Kidney (tissue), 14 donors: ENCODE measurements around the gene PLA2G1B. TPM values are rescaled to one million over a fixed set of nuclear protein-coding genes. Genes with fewer than 3 reads are reported as not detected.

Source experiments
- DNase-seq, 5 donors: peaks; one replicate each; pipeline ENCODE4 v3.0.0-alpha.2; 2013 to 2020
- FAIRE-seq: peaks from 2 replicates; lab custom pipeline; 2012; peaks lifted over from hg19 to GRCh38; lab: Jason Lieb, UNC
- H3K27ac ChIP-seq, 2 donors: one replicate each; pipeline ENCODE4 v1.7.0; 2013; ENCODE audit warnings: low read depth in 2 of 2, low read length in 2 of 2, inconsistent platforms in 1 of 2
- H3K27me3 ChIP-seq: one replicate; pipeline ENCODE4 v1.7.1; 2013; ENCODE audit warnings: low read length, inconsistent platforms; ENCODE audit not compliant: control insufficient read depth, insufficient read depth
- H3K36me3 ChIP-seq, 3 donors: one replicate each; pipeline versions ENCODE4 v1.7.0 to v1.7.1; 2013; ENCODE audit warnings: low read length in 3 of 3, control low read depth in 1 of 3, inconsistent platforms in 1 of 3; ENCODE audit not compliant: insufficient read depth in 3 of 3, control insufficient read depth in 2 of 3
- H3K4me1 ChIP-seq, 3 donors: one replicate each; pipeline versions ENCODE4 v1.7.0 to v1.7.1; 2013; ENCODE audit warnings: low read length in 3 of 3, inconsistent platforms in 1 of 3, low read depth in 1 of 3; ENCODE audit not compliant: control insufficient read depth in 2 of 3, insufficient read depth in 2 of 3
- H3K4me3 ChIP-seq, 3 donors: one replicate each; pipeline versions ENCODE4 v1.7.0 to v1.8.1; 2013; ENCODE audit warnings: low read length in 3 of 3, control low read depth in 1 of 3, inconsistent platforms in 1 of 3
- H3K9ac ChIP-seq, 3 donors: one replicate each; pipeline versions ENCODE4 v1.7.0 to v1.7.1; 2013; ENCODE audit warnings: low read length in 3 of 3, control low read depth in 1 of 3, inconsistent platforms in 1 of 3
- H3K9me3 ChIP-seq, 3 donors: one replicate each; pipeline versions ENCODE4 v1.7.0 to v1.7.1; 2013; ENCODE audit warnings: low read length in 3 of 3, control low read depth in 1 of 3, inconsistent platforms in 1 of 3; ENCODE audit not compliant: control insufficient read depth in 2 of 3, insufficient read depth in 1 of 3
- intact Hi-C: fragments of 100-400 bp; cut with DNase I; formaldehyde crosslinking; loops from one replicate; pipeline ENCODE4 v1.11.1; 2022
- polyA plus RNA-seq: library from polyadenylated mRNA; stranded (reverse); fragments of 350-450 nt; fragmentation: Illumina TruSeq; extraction: RNeasy Lipid Tissue Mini Kit (QIAGEN cat#74804); gene quantifications from one replicate; pipeline ENCODE4 v1.2.3, GENCODE V29; 2014; ENCODE audit warnings: low read depth, low replicate concordance; ENCODE audit not compliant: insufficient read depth
- total RNA-seq: library from RNA; stranded (reverse); fragmentation: NEBNext Ultra II Directional; extraction: Animal tissue kit (Norgen Biotek cat#: 25700); gene quantifications from one replicate; pipeline ENCODE4 v1.2.1, GENCODE V29; 2021
- TF ChIP-seq, protein P1 (sequence below): IDR thresholded peaks from 3 replicates; pipeline ENCODE4 v1.5.1; 2012; ENCODE audit warnings: mild to moderate bottlenecking, moderate library complexity, borderline replicate concordance; ENCODE audit not compliant: insufficient read depth; ENCODE audit errors: extremely low read depth
- donor health status: control.
- donor health status: control.
- donor health status: control.
- donor health status: control.
- donor health status: control.
- donor health status: DM: yes; HTN: yes; CAD: no.
- donor health status: Normal renal cell carcinoma (clear cell type).

PLA2G1B gene
- total and polyA plus RNA-seq, 2 donors from 2014 or later = not detected

DNA sequence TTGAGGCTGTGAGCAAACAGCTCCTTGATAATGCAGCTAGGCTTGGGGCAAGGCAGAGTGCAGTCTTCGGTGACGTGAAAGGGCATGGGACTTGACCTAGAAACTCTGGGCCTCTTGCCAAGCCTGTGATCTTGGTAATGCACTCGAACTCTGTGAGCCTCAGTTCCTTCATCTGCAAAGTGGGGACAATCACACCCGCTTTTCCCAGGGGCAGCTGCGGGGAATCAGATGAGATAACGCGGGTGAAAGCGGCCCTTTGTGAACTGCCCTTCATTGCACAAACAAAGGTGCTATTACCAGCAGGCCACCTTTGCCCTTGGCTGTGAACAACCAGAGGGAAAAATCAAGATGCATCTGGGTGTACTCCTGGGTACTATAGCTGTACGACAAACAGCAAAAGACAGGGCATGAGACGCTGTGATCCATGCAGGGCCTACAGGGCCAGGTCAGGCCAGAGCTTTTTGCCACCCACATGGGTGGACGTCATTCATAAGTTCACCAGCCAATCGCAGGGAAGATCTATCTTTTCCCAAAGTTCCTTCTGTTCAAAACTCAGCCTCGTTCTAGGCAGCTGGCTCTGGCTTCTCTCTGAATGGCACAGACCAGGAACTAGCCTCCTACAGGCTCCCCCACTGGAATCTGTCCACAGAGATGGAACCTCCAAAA is 38.2 kb upstream of the PLA2G1B start:
- H3K9ac ChIP-seq = no peak overlapping the region
- H3K27me3 ChIP-seq = no peaks in the 10 kb centered on the region
- H3K9me3 ChIP-seq = no peaks in the 10 kb centered on the region
- H3K4me1 ChIP-seq = peaks cover 0 to 3% (median 0%) of the 10 kb centered on the region in 3 donors
- intact Hi-C loops = loop anchor here (10.0 kb wide), 1 partner anchor 59 kb away; no protein-coding TSS in a partner anchor
- no peak overlapping the region for H3K27ac ChIP-seq
- H3K4me3 ChIP-seq = no peak overlapping the region
- no peaks in the 10 kb centered on the region for H3K36me3 ChIP-seq
- TF ChIP-seq, protein P1, sequence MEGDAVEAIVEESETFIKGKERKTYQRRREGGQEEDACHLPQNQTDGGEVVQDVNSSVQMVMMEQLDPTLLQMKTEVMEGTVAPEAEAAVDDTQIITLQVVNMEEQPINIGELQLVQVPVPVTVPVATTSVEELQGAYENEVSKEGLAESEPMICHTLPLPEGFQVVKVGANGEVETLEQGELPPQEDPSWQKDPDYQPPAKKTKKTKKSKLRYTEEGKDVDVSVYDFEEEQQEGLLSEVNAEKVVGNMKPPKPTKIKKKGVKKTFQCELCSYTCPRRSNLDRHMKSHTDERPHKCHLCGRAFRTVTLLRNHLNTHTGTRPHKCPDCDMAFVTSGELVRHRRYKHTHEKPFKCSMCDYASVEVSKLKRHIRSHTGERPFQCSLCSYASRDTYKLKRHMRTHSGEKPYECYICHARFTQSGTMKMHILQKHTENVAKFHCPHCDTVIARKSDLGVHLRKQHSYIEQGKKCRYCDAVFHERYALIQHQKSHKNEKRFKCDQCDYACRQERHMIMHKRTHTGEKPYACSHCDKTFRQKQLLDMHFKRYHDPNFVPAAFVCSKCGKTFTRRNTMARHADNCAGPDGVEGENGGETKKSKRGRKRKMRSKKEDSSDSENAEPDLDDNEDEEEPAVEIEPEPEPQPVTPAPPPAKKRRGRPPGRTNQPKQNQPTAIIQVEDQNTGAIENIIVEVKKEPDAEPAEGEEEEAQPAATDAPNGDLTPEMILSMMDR = no peak
- no peak for FAIRE-seq
- DNase-seq = no peak

DNA sequence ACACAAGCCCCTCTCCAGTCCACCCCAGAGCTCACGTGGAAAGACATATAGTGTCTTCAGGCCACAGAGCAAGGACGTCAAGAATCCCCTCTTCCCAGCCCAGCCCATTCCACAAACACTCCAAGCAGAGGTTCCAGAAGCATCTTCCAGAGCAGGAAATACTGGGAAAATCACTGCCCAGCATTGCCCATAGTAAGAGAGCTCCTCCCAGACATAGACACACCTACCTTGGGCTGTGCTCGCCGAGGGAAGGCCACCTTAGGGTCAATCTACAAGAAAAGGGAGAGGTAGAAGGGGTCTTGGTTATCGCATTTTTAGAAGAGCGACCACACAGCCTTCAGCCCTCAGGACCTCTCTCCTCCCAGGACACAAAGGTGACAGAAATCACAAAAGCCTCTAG is 36.9 kb upstream of the PLA2G1B start:
- DNase-seq (no peak), FAIRE-seq (no peak)
- Histone ChIP-seq H3K27ac (no peak overlapping the region), H3K9me3 (no peaks in the 10 kb centered on the region), H3K9ac (no peak overlapping the region), H3K27me3 (no peaks in the 10 kb centered on the region), H3K4me1 (peaks cover 0 to 3% (median 0%) of the 10 kb centered on the region in 3 donors), H3K4me3 (no peak overlapping the region), H3K36me3 (no peaks in the 10 kb centered on the region)
- intact Hi-C loops = loop anchor here (10.0 kb wide), 1 partner anchor 60 kb away; no protein-coding TSS in a partner anchor
- TF ChIP-seq, protein P1 = no peak

DNA sequence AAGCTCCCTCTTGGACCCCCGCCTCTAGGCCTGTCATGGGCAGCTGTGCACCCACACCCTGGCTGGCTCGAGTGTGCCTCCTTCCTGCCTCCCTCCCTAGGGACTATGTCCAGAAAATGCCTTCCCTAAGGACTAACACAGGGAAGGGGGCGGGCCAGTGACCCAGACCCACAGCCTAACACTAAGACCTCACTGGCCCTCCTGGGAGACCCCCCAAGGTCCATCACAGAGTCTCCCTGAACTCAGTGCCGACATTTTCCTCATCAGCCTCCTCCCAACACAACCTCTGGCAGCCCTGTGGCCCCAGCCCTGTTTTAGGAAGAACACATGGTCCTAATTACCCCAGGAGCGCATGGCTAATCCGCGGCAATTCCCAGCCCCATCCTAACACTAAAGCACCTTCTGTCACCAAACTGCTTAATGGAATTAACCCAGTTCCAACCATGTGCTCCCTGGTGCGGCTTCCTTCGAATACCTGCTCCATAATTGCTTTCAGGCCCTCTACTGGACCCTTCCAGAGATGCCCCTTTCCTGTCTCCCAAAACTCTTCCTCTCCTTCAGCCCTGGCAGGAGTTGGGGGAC is 35.8 kb upstream of the PLA2G1B start:
- no peaks in the 10 kb centered on the region for H3K36me3 ChIP-seq
- no peak for DNase-seq
- H3K27ac ChIP-seq = no peak overlapping the region
- peaks cover 0 to 3% (median 0%) of the 10 kb centered on the region in 3 donors for H3K4me1 ChIP-seq
- no peak for FAIRE-seq
- intact Hi-C loops = loop anchor here (10.0 kb wide), 1 partner anchor 61 kb away; no protein-coding TSS in a partner anchor
- no peak overlapping the region for H3K4me3 ChIP-seq
- TF ChIP-seq, protein P1 = no peak
- H3K27me3 ChIP-seq = no peaks in the 10 kb centered on the region
- H3K9ac ChIP-seq = no peak overlapping the region
- H3K9me3 ChIP-seq = no peaks in the 10 kb centered on the region
